ENCODE data around the gene PALD1.

PALD1 gene

GRCh38 chr10:70441161-70441894, 37.2 kb upstream of the PALD1 start, which contains the start of gene NODAL:
Gene NODAL, minus strand, starts transcription at chr10:70441681. Its CDS starts 14 bp downstream, at chr10:70441667.
- peaks cover 24% of the 10 kb centered on the region for H3K27me3 ChIP-seq (ENCODE audit: low read depth, low read length)
- no peaks in the 10 kb centered on the region for H3K9me3 ChIP-seq (ENCODE audit: control insufficient read depth in 1 of 2, low read length in 2 of 2)
- H3K36me3 ChIP-seq (ENCODE audit: control insufficient read depth in 1 of 2, insufficient read depth in 2 of 2, low read length in 2 of 2), result no peaks in the 10 kb centered on the region
- no peak within 1 kb of the TSS for H3K27ac ChIP-seq (ENCODE audit: low read length)
- H3K4me1 ChIP-seq (ENCODE audit: control insufficient read depth in 1 of 2, insufficient read depth in 2 of 2, low read length in 2 of 2), result peaks cover 0 to 30% of the 10 kb centered on the region in 2 donors
- peak within 1 kb of the TSS; percentile 31 to 55 for H3K4me3 ChIP-seq (ENCODE audit: low read depth in 1 of 2, low read length in 2 of 2)

GRCh38 chr10:70441895-70442309, 36.7 kb upstream of the PALD1 start:
- peaks cover 24% of the 10 kb centered on the region for H3K27me3 ChIP-seq (ENCODE audit: low read depth, low read length)
- H3K36me3 ChIP-seq (ENCODE audit: control insufficient read depth in 1 of 2, insufficient read depth in 2 of 2, low read length in 2 of 2), result no peaks in the 10 kb centered on the region
- H3K4me3 ChIP-seq (ENCODE audit: low read depth in 1 of 2, low read length in 2 of 2), result no peak overlapping the region
- no peak overlapping the region for H3K27ac ChIP-seq (ENCODE audit: low read length)
- H3K9me3 ChIP-seq (ENCODE audit: control insufficient read depth in 1 of 2, low read length in 2 of 2), result no peaks in the 10 kb centered on the region
- peaks cover 0 to 35% of the 10 kb centered on the region in 2 donors for H3K4me1 ChIP-seq (ENCODE audit: control insufficient read depth in 1 of 2, insufficient read depth in 2 of 2, low read length in 2 of 2)

GRCh38 chr10:70442332-70442988, 36.1 kb upstream of the PALD1 start:
- H3K4me3 ChIP-seq (ENCODE audit: low read depth in 1 of 2, low read length in 2 of 2), result no peak overlapping the region
- no peak overlapping the region for H3K27ac ChIP-seq (ENCODE audit: low read length)
- peaks cover 24% of the 10 kb centered on the region for H3K27me3 ChIP-seq (ENCODE audit: low read depth, low read length)
- H3K9me3 ChIP-seq (ENCODE audit: control insufficient read depth in 1 of 2, low read length in 2 of 2), result no peaks in the 10 kb centered on the region
- H3K36me3 ChIP-seq (ENCODE audit: control insufficient read depth in 1 of 2, insufficient read depth in 2 of 2, low read length in 2 of 2), result no peaks in the 10 kb centered on the region
- H3K4me1 ChIP-seq (ENCODE audit: control insufficient read depth in 1 of 2, insufficient read depth in 2 of 2, low read length in 2 of 2), result peaks cover 0 to 39% of the 10 kb centered on the region in 2 donors

GRCh38 chr10:70444744-70445143, 33.8 kb upstream of the PALD1 start:
- Histone ChIP-seq H3K27me3 (ENCODE audit: low read depth, low read length) (peaks cover 24% of the 10 kb centered on the region), H3K4me1 (ENCODE audit: control insufficient read depth in 1 of 2, insufficient read depth in 2 of 2, low read length in 2 of 2) (peaks cover 0 to 50% of the 10 kb centered on the region in 2 donors), H3K4me3 (ENCODE audit: low read depth in 1 of 2, low read length in 2 of 2) (no peak overlapping the region), H3K27ac (ENCODE audit: low read length) (no peak overlapping the region), H3K9me3 (ENCODE audit: control insufficient read depth in 1 of 2, low read length in 2 of 2) (no peaks in the 10 kb centered on the region), H3K36me3 (ENCODE audit: control insufficient read depth in 1 of 2, insufficient read depth in 2 of 2, low read length in 2 of 2) (no peaks in the 10 kb centered on the region)

- H3K4me3 ChIP-seq (ENCODE audit: low read depth in 1 of 2, low read length in 2 of 2), result no peak overlapping the region
- no peak overlapping the region for H3K27ac ChIP-seq (ENCODE audit: low read length)
- H3K36me3 ChIP-seq (ENCODE audit: control insufficient read depth in 1 of 2, insufficient read depth in 2 of 2, low read length in 2 of 2), result no peaks in the 10 kb centered on the region
- no peaks in the 10 kb centered on the region for H3K9me3 ChIP-seq (ENCODE audit: control insufficient read depth in 1 of 2, low read length in 2 of 2)
- H3K27me3 ChIP-seq (ENCODE audit: low read depth, low read length), result peaks cover 20% of the 10 kb centered on the region
- peaks cover 0 to 42% of the 10 kb centered on the region in 2 donors for H3K4me1 ChIP-seq (ENCODE audit: control insufficient read depth in 1 of 2, insufficient read depth in 2 of 2, low read length in 2 of 2)
Observed at GRCh38 chr10:70445718-70446657, 32.6 kb upstream of the PALD1 start.

- no peaks in the 10 kb centered on the region for H3K9me3 ChIP-seq (ENCODE audit: control insufficient read depth in 1 of 2, low read length in 2 of 2)
- H3K27me3 ChIP-seq (ENCODE audit: low read depth, low read length), result no peaks in the 10 kb centered on the region
- H3K27ac ChIP-seq (ENCODE audit: low read length), result no peak overlapping the region
- peaks cover 0 to 32% of the 10 kb centered on the region in 2 donors for H3K4me1 ChIP-seq (ENCODE audit: control insufficient read depth in 1 of 2, insufficient read depth in 2 of 2, low read length in 2 of 2)
- no peak overlapping the region for H3K4me3 ChIP-seq (ENCODE audit: low read depth in 1 of 2, low read length in 2 of 2)
- no peaks in the 10 kb centered on the region for H3K36me3 ChIP-seq (ENCODE audit: control insufficient read depth in 1 of 2, insufficient read depth in 2 of 2, low read length in 2 of 2)
Observed at GRCh38 chr10:70448236-70448635, 30.3 kb upstream of the PALD1 start.

- no peaks in the 10 kb centered on the region for H3K36me3 ChIP-seq (ENCODE audit: control insufficient read depth in 1 of 2, insufficient read depth in 2 of 2, low read length in 2 of 2)
- H3K4me1 ChIP-seq (ENCODE audit: control insufficient read depth in 1 of 2, insufficient read depth in 2 of 2, low read length in 2 of 2), result peaks cover 0 to 26% of the 10 kb centered on the region in 2 donors
- H3K4me3 ChIP-seq (ENCODE audit: low read depth in 1 of 2, low read length in 2 of 2), result no peak overlapping the region
- H3K27ac ChIP-seq (ENCODE audit: low read length), result no peak overlapping the region
- H3K27me3 ChIP-seq (ENCODE audit: low read depth, low read length), result no peaks in the 10 kb centered on the region
- H3K9me3 ChIP-seq (ENCODE audit: control insufficient read depth in 1 of 2, low read length in 2 of 2), result no peaks in the 10 kb centered on the region
Observed at GRCh38 chr10:70455213-70455630, 23.3 kb upstream of the PALD1 start.

GRCh38 chr10:70456164-70456563, 22.4 kb upstream of the PALD1 start:
- Histone ChIP-seq H3K27me3 (ENCODE audit: low read depth, low read length) (no peaks in the 10 kb centered on the region), H3K4me3 (ENCODE audit: low read depth in 1 of 2, low read length in 2 of 2) (no peak overlapping the region), H3K4me1 (ENCODE audit: control insufficient read depth in 1 of 2, insufficient read depth in 2 of 2, low read length in 2 of 2) (peaks cover 0 to 26% of the 10 kb centered on the region in 2 donors), H3K36me3 (ENCODE audit: control insufficient read depth in 1 of 2, insufficient read depth in 2 of 2, low read length in 2 of 2) (no peaks in the 10 kb centered on the region), H3K9me3 (ENCODE audit: control insufficient read depth in 1 of 2, low read length in 2 of 2) (no peaks in the 10 kb centered on the region), H3K27ac (ENCODE audit: low read length) (no peak overlapping the region)

GRCh38 chr10:70457759-70458305, 20.7 kb upstream of the PALD1 start:
- no peaks in the 10 kb centered on the region for H3K36me3 ChIP-seq (ENCODE audit: control insufficient read depth in 1 of 2, insufficient read depth in 2 of 2, low read length in 2 of 2)
- no peak overlapping the region for H3K27ac ChIP-seq (ENCODE audit: low read length)
- no peaks in the 10 kb centered on the region for H3K9me3 ChIP-seq (ENCODE audit: control insufficient read depth in 1 of 2, low read length in 2 of 2)
- peaks cover 0 to 43% of the 10 kb centered on the region in 2 donors for H3K4me1 ChIP-seq (ENCODE audit: control insufficient read depth in 1 of 2, insufficient read depth in 2 of 2, low read length in 2 of 2)
- peak overlapping the region in 1 of 2 donors; percentile 58 for H3K4me3 ChIP-seq (ENCODE audit: low read depth in 1 of 2, low read length in 2 of 2)
- H3K27me3 ChIP-seq (ENCODE audit: low read depth, low read length), result no peaks in the 10 kb centered on the region

- Histone ChIP-seq H3K4me1 (ENCODE audit: control insufficient read depth in 1 of 2, insufficient read depth in 2 of 2, low read length in 2 of 2) (peaks cover 0 to 43% of the 10 kb centered on the region in 2 donors), H3K27ac (ENCODE audit: low read length) (peak overlapping the region; percentile 20), H3K36me3 (ENCODE audit: control insufficient read depth in 1 of 2, insufficient read depth in 2 of 2, low read length in 2 of 2) (no peaks in the 10 kb centered on the region), H3K27me3 (ENCODE audit: low read depth, low read length) (no peaks in the 10 kb centered on the region), H3K4me3 (ENCODE audit: low read depth in 1 of 2, low read length in 2 of 2) (peak overlapping the region in 1 of 2 donors; percentile 58), H3K9me3 (ENCODE audit: control insufficient read depth in 1 of 2, low read length in 2 of 2) (no peaks in the 10 kb centered on the region)
Observed at GRCh38 chr10:70458329-70459060, 20.1 kb upstream of the PALD1 start.
